HL-60 (cell line): ENCODE measurements around the gene VASP.

Experiments used
- DNase-seq, 2 experiments: peaks; one replicate each; pipeline ENCODE4 v3.0.0-alpha.2; 2010 to 2020; ENCODE audit warnings: low read depth in 1 of 2, low spot score in 1 of 2
- H3K27ac ChIP-seq: fragments of 250-450 bp; sonication (Bioruptor Pico); replicated peaks from 2 replicates; pipeline ENCODE4 v1.5.1; 2020; ENCODE audit warnings: mild to moderate bottlenecking, moderate library complexity
- H3K27me3 ChIP-seq: fragments of 250-450 bp; sonication (Bioruptor Pico); 2 replicates; pipeline ENCODE4 v1.5.1; 2021; ENCODE audit warnings: mild to moderate bottlenecking, moderate library complexity; ENCODE audit not compliant: insufficient read depth, poor library complexity, severe bottlenecking
- H3K4me3 ChIP-seq: replicated peaks from 2 replicates; pipeline ENCODE4 v1.5.1; 2011; ENCODE audit warnings: mild to moderate bottlenecking, control low read depth, low read length; ENCODE audit not compliant: insufficient read depth
- GABPA ChIP-seq: IDR thresholded peaks from 2 replicates; pipeline ENCODE4 v1.6.1; 2012; ENCODE audit warnings: low read depth
- POLR2AphosphoS5 ChIP-seq: IDR thresholded peaks from 2 replicates; pipeline ENCODE4 v1.6.1; 2012; ENCODE audit warnings: low read depth
- SPI1 ChIP-seq: IDR thresholded peaks from 2 replicates; pipeline ENCODE4 v1.6.1; 2012; ENCODE audit warnings: low read depth, mild to moderate bottlenecking, borderline replicate concordance
- TF ChIP-seq, protein P1 (sequence below): IDR thresholded peaks from one replicate; pipeline ENCODE4 v1.5.1; 2011; ENCODE audit warnings: low read length, control low read depth, inconsistent platforms; ENCODE audit not compliant: insufficient read depth
- TF ChIP-seq, protein P2 (sequence below): IDR thresholded peaks from 2 replicates; pipeline ENCODE4 v1.6.1; 2012; ENCODE audit warnings: low read depth; ENCODE audit not compliant: insufficient replicate concordance

Gene VASP

DNA sequence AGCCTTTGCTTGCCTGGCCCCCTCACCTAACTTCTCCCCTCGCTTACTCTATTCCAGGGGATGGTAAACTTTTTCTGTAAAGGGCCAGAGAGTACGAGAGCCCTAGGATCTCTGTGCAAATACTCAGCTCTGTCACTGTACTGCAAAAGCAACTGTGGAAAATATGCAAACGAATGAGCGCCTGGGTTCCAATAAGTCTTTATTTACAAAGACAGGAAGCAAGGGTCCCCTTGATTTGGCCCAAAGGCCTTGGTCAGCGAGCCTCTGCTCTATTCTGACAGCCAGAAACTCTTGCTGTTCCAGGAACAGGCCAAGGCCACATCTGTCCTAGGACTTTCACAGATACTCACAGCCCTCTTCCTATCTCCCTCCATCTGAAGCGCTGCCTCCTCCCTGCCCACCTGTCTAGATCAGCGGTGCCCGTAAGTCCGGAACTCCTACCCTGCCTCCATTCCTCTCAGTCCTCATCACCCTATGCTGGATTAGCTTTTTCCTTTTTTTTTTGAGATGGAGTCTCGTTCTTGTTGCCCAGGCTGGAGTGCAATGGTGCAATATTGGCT, 40.0 kb downstream of the VASP start:
- no peak for TF ChIP-seq GABPA
- no peak for TF ChIP-seq SPI1
- TF ChIP-seq POLR2AphosphoS5 = no peak
- TF ChIP-seq, protein P1, sequence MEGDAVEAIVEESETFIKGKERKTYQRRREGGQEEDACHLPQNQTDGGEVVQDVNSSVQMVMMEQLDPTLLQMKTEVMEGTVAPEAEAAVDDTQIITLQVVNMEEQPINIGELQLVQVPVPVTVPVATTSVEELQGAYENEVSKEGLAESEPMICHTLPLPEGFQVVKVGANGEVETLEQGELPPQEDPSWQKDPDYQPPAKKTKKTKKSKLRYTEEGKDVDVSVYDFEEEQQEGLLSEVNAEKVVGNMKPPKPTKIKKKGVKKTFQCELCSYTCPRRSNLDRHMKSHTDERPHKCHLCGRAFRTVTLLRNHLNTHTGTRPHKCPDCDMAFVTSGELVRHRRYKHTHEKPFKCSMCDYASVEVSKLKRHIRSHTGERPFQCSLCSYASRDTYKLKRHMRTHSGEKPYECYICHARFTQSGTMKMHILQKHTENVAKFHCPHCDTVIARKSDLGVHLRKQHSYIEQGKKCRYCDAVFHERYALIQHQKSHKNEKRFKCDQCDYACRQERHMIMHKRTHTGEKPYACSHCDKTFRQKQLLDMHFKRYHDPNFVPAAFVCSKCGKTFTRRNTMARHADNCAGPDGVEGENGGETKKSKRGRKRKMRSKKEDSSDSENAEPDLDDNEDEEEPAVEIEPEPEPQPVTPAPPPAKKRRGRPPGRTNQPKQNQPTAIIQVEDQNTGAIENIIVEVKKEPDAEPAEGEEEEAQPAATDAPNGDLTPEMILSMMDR = no peak
- TF ChIP-seq, protein P2, sequence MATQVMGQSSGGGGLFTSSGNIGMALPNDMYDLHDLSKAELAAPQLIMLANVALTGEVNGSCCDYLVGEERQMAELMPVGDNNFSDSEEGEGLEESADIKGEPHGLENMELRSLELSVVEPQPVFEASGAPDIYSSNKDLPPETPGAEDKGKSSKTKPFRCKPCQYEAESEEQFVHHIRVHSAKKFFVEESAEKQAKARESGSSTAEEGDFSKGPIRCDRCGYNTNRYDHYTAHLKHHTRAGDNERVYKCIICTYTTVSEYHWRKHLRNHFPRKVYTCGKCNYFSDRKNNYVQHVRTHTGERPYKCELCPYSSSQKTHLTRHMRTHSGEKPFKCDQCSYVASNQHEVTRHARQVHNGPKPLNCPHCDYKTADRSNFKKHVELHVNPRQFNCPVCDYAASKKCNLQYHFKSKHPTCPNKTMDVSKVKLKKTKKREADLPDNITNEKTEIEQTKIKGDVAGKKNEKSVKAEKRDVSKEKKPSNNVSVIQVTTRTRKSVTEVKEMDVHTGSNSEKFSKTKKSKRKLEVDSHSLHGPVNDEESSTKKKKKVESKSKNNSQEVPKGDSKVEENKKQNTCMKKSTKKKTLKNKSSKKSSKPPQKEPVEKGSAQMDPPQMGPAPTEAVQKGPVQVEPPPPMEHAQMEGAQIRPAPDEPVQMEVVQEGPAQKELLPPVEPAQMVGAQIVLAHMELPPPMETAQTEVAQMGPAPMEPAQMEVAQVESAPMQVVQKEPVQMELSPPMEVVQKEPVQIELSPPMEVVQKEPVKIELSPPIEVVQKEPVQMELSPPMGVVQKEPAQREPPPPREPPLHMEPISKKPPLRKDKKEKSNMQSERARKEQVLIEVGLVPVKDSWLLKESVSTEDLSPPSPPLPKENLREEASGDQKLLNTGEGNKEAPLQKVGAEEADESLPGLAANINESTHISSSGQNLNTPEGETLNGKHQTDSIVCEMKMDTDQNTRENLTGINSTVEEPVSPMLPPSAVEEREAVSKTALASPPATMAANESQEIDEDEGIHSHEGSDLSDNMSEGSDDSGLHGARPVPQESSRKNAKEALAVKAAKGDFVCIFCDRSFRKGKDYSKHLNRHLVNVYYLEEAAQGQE = no peak
- no peak for DNase-seq
- Histone ChIP-seq H3K27ac (no peak overlapping the region), H3K27me3 (no peaks in the 10 kb centered on the region), H3K4me3 (no peak overlapping the region)

DNA sequence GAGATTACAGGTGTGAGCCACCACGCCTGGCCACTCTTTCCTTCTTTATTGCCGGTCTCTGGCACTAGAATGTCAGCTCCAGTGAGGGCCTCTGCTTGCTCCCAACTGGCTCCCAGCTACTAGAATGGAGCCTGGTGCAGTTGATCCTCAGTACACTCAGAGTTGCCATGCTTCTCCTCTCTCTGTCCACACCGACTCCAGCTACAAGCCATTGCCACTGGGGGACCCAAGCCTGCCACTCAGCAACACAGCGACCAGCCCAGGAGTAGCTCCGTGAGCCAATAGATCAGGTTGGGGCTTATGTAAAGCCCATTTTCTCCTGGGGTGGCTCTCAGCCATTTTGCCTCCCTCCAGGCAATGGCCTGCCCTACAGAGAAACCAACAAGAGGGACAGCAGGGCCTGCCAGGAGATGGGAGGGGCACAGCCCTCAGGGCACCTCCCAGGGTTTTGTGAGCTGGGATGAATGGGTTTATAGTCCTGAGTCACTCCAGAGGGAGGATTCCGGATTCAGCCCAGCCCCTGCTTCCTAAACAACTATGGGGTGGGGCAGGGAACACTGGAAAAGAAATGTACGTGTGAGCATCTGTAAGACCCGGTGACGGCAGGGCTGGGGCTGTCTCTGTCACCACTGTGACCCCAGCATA, 40.8 kb downstream of the VASP start:
- no peak for TF ChIP-seq POLR2AphosphoS5
- TF ChIP-seq GABPA = no peak
- TF ChIP-seq, protein P1 = no peak
- TF ChIP-seq, protein P2 = no peak
- no peak for TF ChIP-seq SPI1
- Histone ChIP-seq H3K27ac (no peak overlapping the region), H3K4me3 (no peak overlapping the region), H3K27me3 (no peaks in the 10 kb centered on the region)
- DNase-seq = no peak

DNA sequence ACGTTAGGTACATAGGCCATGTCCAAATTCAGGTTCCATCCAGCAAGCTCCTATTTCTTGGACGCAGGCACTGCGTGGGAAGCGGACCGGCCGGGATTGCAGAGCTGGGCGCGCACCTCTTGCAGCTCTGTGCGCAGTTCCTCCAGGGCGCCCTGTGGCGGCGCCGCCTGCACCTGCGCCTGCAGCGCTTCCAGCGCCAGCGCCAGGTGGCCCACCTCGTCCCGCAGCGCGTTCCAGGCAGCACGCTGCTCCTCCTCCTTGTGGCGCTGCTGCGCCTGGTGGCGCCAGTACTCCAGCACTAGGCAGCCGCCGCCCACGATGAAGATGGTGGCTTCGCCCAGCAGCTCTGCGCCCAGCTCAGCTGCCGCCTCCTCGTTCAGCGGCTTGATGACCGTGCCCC, 46.2 kb downstream of the VASP start:
- Histone ChIP-seq H3K27ac (no peak overlapping the region), H3K27me3 (no peaks in the 10 kb centered on the region), H3K4me3 (no peak overlapping the region)
- TF ChIP-seq GABPA (no peak), POLR2AphosphoS5 (no peak), SPI1 (no peak)
- TF ChIP-seq, protein P1 = no peak
- TF ChIP-seq, protein P2 = no peak
- DNase-seq = no peak
